Head of caudate nucleus (tissue), 42 donors: ENCODE data around the gene RPA3.
A peak's percentile ranks its signal among the peaks of the same experiment; 100 is the strongest.

Experiments
- DNase-seq, 42 donors: peaks; one replicate each; pipeline versions ENCODE4 v3.0.0 to v3.0.0-alpha.2; 2020 to 2021; ENCODE audit warnings: mixed read lengths in 7 of 42
- intact Hi-C: fragments of 100-400 bp; cut with DNase I; formaldehyde crosslinking; loops from one replicate; pipeline ENCODE4 v1.15.0; 2022

The RPA3 gene

GRCh38 chr7:7628476-7628875 is 89.9 kb downstream of the RPA3 start:
- no peak for DNase-seq
- intact Hi-C loops, result no loop called here

DNA sequence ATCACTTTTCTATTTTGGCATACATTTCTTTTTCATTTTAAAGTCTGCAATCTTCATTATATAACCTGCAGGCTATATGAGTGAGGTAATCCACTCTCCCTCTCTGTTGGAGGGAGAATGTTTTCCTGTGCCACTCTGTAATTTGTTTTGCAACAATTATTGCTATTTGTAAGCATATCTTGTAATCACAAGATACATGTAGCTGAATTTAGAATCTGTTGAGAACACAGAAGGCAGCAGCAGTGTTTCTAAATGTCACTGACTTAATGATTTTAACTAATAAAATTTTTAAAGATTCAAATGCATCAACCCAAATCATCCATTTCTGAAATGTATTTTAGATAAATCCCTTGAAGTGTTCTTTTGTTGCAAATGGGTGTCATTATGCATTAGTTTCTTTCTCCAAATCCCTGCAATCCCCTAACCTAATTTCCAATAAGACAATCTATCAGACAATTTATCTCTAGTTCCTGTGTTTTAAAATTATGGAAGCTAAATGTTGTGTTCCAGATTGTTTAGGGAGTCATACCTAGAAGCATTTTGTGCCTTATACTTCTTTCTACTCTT is 97.7 kb downstream of the RPA3 start:
- no peak for DNase-seq
- intact Hi-C loops, result no loop called here

GRCh38 chr7:7620236-7620635 is 98.2 kb downstream of the RPA3 start:
- intact Hi-C loops, result no loop called here
- DNase-seq, result no peak

DNA sequence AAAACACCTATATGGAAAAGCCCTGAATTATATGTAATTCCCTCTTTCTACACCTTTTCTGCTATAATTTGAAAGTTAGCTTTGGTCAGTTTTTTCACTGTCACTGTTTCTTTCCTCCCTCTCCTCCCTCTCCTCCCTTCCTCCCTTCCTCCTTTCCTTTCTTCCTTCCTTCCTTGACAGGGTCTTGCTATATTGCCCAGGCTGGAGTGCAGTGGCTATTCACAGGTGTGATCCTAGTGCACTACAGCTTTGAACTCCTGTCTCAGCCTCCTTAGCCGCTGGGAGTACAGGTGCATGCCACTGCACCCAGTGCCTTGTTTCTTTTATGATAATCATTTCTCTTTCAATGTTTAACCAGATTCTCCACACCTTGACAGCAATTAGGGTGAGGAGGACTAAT is 100.0 kb downstream of the RPA3 start:
- no peak for DNase-seq
- intact Hi-C loops, result no loop called here

GRCh38 chr7:7617550-7617949 is 100.9 kb downstream of the RPA3 start:
- intact Hi-C loops, result no loop called here

DNA sequence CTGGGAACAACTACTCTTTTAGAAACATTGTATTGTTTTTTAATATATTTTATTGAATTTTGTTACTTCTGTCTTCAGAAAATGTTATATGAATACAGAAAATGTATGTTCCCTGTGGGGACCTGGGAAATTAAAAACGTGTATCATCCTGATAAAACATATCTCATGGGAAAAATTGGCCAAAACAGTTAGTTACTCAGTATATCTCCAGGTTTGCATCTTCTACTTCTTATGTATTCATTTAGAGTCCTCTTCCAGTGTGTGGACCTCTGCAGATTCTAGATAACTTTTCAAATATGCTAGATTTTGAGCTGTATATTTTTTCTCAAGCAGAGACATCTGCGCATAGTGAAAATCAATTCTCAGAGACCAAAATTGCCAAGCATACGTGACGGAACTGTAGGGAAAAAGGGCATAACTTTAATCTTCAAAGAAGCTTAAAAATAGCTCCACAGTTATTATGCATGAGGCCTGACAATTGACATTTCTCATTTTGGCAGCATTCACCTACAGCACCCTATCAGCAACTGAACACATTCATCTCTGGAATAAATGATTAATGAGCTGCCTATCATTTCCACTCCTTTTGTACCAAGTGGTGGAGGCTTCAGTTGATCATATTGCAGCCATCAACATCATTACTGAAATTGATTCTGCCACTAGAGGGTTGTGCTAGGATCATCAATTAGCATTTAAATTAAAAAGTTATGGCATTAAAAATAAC is 104.2 kb downstream of the RPA3 start:
- DNase-seq, result peak in 1 of 42 donors; percentile 11
- intact Hi-C loops, result no loop called here

More at GRCh38 chr7:7617550-7617949, 100.9 kb downstream of the RPA3 start:
- DNase-seq, result no peak

DNA sequence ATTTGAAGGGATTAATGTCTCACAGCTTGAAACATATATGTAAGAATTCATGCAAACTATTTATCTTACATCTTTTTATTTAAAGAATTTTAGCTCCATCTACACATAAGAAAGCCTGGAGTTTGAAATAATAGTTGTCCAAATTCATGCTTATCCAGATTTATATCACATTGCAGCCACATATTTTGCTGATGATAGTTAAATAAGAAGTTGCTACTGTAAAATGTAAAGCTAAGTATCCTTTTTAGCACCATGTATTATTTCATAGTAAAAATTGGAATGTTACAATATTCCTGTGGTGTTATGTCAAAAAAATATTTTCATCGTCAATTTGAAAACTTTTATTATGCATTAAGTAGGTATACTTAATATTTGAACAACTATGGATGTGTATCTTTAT is 105.2 kb downstream of the RPA3 start:
- no peak for DNase-seq
- intact Hi-C loops, result no loop called here

DNA sequence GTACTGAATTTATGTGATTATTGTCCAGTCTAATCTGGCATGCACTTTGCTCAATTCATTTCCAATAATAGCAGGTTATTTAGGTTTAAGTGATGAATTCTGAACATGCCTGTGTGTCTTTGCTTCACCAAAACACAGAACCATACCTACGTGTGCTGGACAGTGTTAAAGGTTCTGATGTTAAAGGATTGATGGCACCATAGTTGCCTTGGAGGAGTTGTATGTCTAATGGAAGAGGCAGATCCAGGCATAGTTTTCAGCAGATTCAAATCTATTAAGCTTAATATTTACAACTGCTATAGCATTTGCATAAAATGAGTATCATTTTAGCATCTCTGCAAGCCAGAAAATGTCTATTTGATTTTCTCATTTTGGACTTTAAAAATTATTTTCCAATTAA is 105.9 kb downstream of the RPA3 start:
- no peak for DNase-seq
- intact Hi-C loops, result no loop called here

- intact Hi-C loops, result no loop called here
- DNase-seq, result no peak
Observed at GRCh38 chr7:7609330-7609729, 109.1 kb downstream of the RPA3 start.

- intact Hi-C loops, result no loop called here
Observed at GRCh38 chr7:7607010-7607409, 111.4 kb downstream of the RPA3 start.

GRCh38 chr7:7596176-7596575 is 122.2 kb downstream of the RPA3 start:
- no peak for DNase-seq
- intact Hi-C loops, result no loop called here

More at GRCh38 chr7:7607010-7607409, 111.4 kb downstream of the RPA3 start:
- no peak for DNase-seq

DNA sequence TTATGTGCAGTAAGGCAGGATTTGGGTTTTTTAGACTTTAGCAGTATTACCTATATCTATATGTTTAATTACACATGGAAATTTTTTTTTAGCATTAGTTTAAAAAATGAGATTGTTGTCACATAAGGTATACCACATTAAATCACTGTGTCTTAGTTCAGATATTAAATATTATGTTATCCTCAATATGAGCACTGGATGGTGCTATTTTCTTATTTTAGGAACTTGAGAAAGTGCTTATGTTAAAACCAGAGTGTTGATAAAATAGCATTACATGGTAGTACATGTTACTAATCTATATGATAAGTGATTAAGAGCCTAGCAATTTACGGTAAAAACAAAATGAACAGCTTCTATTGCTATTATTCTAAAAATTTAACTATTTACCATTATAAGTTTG is 123.0 kb downstream of the RPA3 start:
- DNase-seq, result no peak

More for the DNA sequence above, 123.0 kb downstream of the RPA3 start:
- intact Hi-C loops, result no loop called here
